Common myeloid progenitor, CD34-positive (primary cell): ENCODE data around the gene ACBD7.
A peak's percentile ranks its signal among the peaks of the same experiment; 100 is the strongest.

Source experiments
- CTCF ChIA-PET: fragments of 350-600 bp; sonication (Branson Sonifier 250); formaldehyde crosslinking; loops from one replicate; lab custom pipeline; 2021; ENCODE audit warnings: antibody characterized with exemption; lab: Charles Lee
- POLR2A ChIA-PET: fragments of 350-600 bp; sonication (Branson Sonifier 250); formaldehyde crosslinking; loops from one replicate; lab custom pipeline; 2021; ENCODE audit warnings: antibody characterized with exemption; lab: Charles Lee
- DNase-seq, 3 donors: peaks; one replicate each; pipeline versions ENCODE4 v3.0.0 to v3.0.0-alpha.2; 2013
- H3K27ac ChIP-seq, 2 experiments: 1 replicate in 1 of 2; 2 replicates in 1 of 2; pipeline ENCODE4 v1.7.0; 2013; ENCODE audit warnings: inconsistent platforms in 2 of 2, low read length in 2 of 2, mild to moderate bottlenecking in 2 of 2, low read depth in 1 of 2, moderate library complexity in 1 of 2; ENCODE audit not compliant: severe bottlenecking in 2 of 2, insufficient read depth in 1 of 2, poor library complexity in 1 of 2
- H3K27me3 ChIP-seq, 5 experiments: replicated peaks in 2 of 5; 1 replicate in 3 of 5; 2 replicates in 2 of 5; pipeline versions ENCODE4 v1.6.1 to v1.7.0; 2013; ENCODE audit warnings: low read length in 4 of 5, mild to moderate bottlenecking in 2 of 5, moderate library complexity in 2 of 5, inconsistent platforms in 1 of 5; ENCODE audit not compliant: insufficient read depth in 5 of 5, control insufficient read depth in 4 of 5
- H3K36me3 ChIP-seq, 4 experiments: 1 replicate in 2 of 4; 2 replicates in 2 of 4; pipeline versions ENCODE4 v1.6.1 to v1.7.0; 2013; ENCODE audit warnings: low read length in 3 of 4, control low read depth in 1 of 4, mild to moderate bottlenecking in 1 of 4; ENCODE audit not compliant: control insufficient read depth in 4 of 4, insufficient read depth in 4 of 4
- H3K4me1 ChIP-seq, 4 experiments: 1 replicate in 3 of 4; 2 replicates in 1 of 4; pipeline versions ENCODE4 v1.6.1 to v1.7.1; 2013; ENCODE audit warnings: low read length in 3 of 4, mild to moderate bottlenecking in 3 of 4, control low read depth in 1 of 4, inconsistent platforms in 1 of 4, moderate library complexity in 1 of 4; ENCODE audit not compliant: control insufficient read depth in 4 of 4, insufficient read depth in 4 of 4; ENCODE audit errors: control extremely low read depth in 1 of 4
- H3K4me3 ChIP-seq, 7 experiments: 1 replicate in 4 of 7; 2 replicates in 3 of 7; pipeline versions ENCODE4 v1.5.1 to v1.7.0; 2013; ENCODE audit warnings: mild to moderate bottlenecking in 7 of 7, low read length in 6 of 7, moderate library complexity in 6 of 7, inconsistent platforms in 2 of 7, low read depth in 2 of 7, control low read depth in 1 of 7; ENCODE audit not compliant: insufficient read depth in 4 of 7, control insufficient read depth in 1 of 7; ENCODE audit errors: extremely low read depth in 1 of 7
- H3K9me3 ChIP-seq, 5 experiments: 1 replicate in 4 of 5; 2 replicates in 1 of 5; pipeline versions ENCODE4 v1.6.1 to v1.7.1; 2013; ENCODE audit warnings: low read length in 4 of 5, mild to moderate bottlenecking in 2 of 5, inconsistent platforms in 1 of 5, low read depth in 1 of 5, moderate library complexity in 1 of 5; ENCODE audit not compliant: control insufficient read depth in 4 of 5, insufficient read depth in 2 of 5; ENCODE audit errors: control extremely low read depth in 1 of 5
- WGBS: methylation state at CpG from one replicate; pipeline ENCODE4 v1.1.5; 2013; ENCODE audit not compliant: insufficient coverage; 5-methylcytosine and 5-hydroxymethylcytosine counted together

The ACBD7 gene

GRCh38 chr10:15124190-15124589 lies 35.6 kb upstream of the ACBD7 start:
- ChIA-PET CTCF (interaction anchor here (1.4 kb wide), 1 partner anchor 43 kb away, joined by 3 read pairs; no protein-coding TSS in a partner anchor), POLR2A (no interaction called here)
- Histone ChIP-seq H3K4me1 (no peaks in the 10 kb centered on the region), H3K4me3 (no peak overlapping the region), H3K36me3 (peaks cover 4 to 17% (median 7%) of the 10 kb centered on the region in 4 experiments), H3K9me3 (no peaks in the 10 kb centered on the region), H3K27ac (no peak overlapping the region), H3K27me3 (no peaks in the 10 kb centered on the region)
- 97% methylated on average over 5 of the region's 9 CpGs for WGBS
- no peak for DNase-seq

DNA sequence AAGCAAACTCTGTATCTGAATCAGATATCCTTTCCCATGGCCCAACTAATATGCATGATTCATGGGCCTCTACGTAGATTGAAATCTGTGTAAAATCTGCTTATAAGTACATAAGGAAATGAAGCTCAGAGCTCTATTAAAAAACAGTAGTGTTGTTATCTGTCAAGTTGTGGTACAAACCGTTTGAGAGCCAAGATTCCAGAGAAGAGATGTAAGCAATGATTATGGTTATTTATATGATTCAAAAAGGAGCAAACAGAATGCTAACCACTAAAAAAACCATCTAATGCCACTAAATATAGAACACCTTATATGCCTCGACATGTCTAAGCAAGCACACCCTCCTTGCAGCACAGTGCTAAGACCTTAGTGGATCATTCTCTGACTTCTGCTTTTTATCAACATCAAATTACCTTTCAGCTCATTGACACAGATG lies 35.2 kb upstream of the ACBD7 start:
- peaks cover 5 to 20% (median 9%) of the 10 kb centered on the region in 4 experiments for H3K36me3 ChIP-seq
- 83% methylated on average over 1 of the region's 3 CpGs for WGBS
- no peaks in the 10 kb centered on the region for H3K27me3 ChIP-seq
- DNase-seq = no peak
- peaks cover 0 to 1% (median 0%) of the 10 kb centered on the region in 4 experiments for H3K4me1 ChIP-seq
- H3K9me3 ChIP-seq = no peaks in the 10 kb centered on the region
- no peak overlapping the region for H3K4me3 ChIP-seq
- H3K27ac ChIP-seq = no peak overlapping the region
- ChIA-PET POLR2A (no interaction called here), CTCF (interaction anchor here (1.4 kb wide), 1 partner anchor 44 kb away, joined by 3 read pairs; no protein-coding TSS in a partner anchor)

- POLR2A ChIA-PET = no interaction called here
- no peak overlapping the region for H3K4me3 ChIP-seq
- no peak overlapping the region for H3K27ac ChIP-seq
- DNase-seq = no peak
- WGBS = 97% methylated on average over 4 of the region's 9 CpGs
- H3K27me3 ChIP-seq = no peaks in the 10 kb centered on the region
- CTCF ChIA-PET = interaction anchor here (1.0 kb wide), 1 partner anchor 17 kb away, joined by 3 read pairs; no protein-coding TSS in a partner anchor
- H3K9me3 ChIP-seq = no peaks in the 10 kb centered on the region
- peaks cover 0 to 3% (median 0%) of the 10 kb centered on the region in 4 experiments for H3K4me1 ChIP-seq
- peaks cover 9 to 23% (median 11%) of the 10 kb centered on the region in 4 experiments for H3K36me3 ChIP-seq
Observed at GRCh38 chr10:15122477-15123030, 34.0 kb upstream of the ACBD7 start.

DNA sequence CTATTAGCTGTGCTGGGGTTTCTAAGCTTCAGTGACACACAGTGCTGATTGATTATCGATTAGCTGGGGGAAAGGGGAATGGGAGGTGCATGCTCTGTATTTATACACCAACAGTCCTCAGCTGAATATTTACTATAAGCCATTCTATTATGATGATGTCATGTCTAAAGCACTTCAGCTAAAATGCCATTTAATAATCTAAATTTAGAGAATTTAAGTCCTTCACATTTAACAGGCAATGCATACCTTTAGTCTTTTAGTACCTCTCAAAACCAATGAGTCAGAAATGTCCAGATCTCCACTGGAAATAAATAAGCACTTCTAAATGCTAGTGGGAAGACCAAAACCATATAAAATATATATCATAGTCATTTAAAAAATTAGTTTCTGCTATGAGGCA lies 33.1 kb upstream of the ACBD7 start:
- Histone ChIP-seq H3K36me3 (peaks cover 9 to 23% (median 16%) of the 10 kb centered on the region in 4 experiments), H3K4me1 (peaks cover 0 to 3% (median 0%) of the 10 kb centered on the region in 4 experiments), H3K27me3 (no peaks in the 10 kb centered on the region), H3K4me3 (no peak overlapping the region), H3K9me3 (no peaks in the 10 kb centered on the region), H3K27ac (no peak overlapping the region)
- WGBS = no CpG with 5 or more reads among the region's 1 CpG
- ChIA-PET CTCF (no interaction called here), POLR2A (no interaction called here)
- no peak for DNase-seq

DNA sequence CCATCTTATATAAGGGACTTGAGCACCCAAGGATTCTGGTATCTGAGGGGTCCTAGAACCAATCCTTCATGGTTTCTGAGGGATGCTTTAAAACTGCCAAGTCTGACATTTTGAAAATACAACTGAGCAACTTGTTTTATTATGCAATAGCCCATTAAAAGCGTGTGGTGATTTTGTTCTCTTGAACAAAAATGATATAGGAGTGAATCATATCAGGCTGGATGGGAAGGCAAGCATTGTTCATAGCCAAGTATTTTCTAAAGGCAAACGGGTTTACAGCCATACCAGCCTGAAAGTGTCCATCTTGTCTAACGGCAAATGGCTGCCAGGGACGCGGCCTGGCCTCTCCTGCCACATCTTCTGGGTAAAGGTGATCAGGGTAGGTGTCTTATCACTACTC lies 31.9 kb upstream of the ACBD7 start:
- no peaks in the 10 kb centered on the region for H3K27me3 ChIP-seq
- H3K27ac ChIP-seq = no peak overlapping the region
- peaks cover 0 to 3% (median 0%) of the 10 kb centered on the region in 4 experiments for H3K4me1 ChIP-seq
- peaks cover 0 to 5% (median 0%) of the 10 kb centered on the region in 5 experiments for H3K9me3 ChIP-seq
- 100% methylated on average over 3 of the region's 5 CpGs for WGBS
- no peak for DNase-seq
- CTCF ChIA-PET = no interaction called here
- no peak overlapping the region for H3K4me3 ChIP-seq
- H3K36me3 ChIP-seq = peaks cover 10 to 31% (median 17%) of the 10 kb centered on the region in 4 experiments
- POLR2A ChIA-PET = no interaction called here

DNA sequence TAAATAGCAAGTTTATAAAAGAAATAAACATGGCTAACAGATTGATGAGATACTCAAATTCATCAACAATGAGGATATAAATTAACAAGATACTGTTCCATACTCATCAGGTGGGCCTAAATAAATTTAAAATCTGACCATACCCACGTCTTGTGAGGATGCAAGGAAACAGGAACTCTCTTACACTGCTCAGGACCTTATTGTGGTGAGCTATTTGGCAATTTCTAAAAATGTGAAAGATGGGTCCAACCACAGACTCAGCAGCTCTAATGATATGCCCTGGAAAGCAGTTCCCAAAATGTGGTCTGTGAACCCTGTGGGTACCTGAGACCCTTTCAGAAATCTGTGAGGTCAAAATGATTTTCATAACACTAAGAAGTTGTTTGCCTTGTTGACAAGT lies 30.0 kb upstream of the ACBD7 start:
- H3K4me1 ChIP-seq = peaks cover 0 to 3% (median 0%) of the 10 kb centered on the region in 4 experiments
- POLR2A ChIA-PET = interaction anchor here (0.6 kb wide), 1 partner anchor 525 kb away, joined by 3 read pairs; no protein-coding TSS in a partner anchor
- CTCF ChIA-PET = no interaction called here
- H3K9me3 ChIP-seq = peaks cover 0 to 5% (median 0%) of the 10 kb centered on the region in 5 experiments
- peaks cover 8 to 38% (median 15%) of the 10 kb centered on the region in 4 experiments for H3K36me3 ChIP-seq
- H3K4me3 ChIP-seq = no peak overlapping the region
- no peaks in the 10 kb centered on the region for H3K27me3 ChIP-seq
- peak in 2 of 3 donors; percentile 13 to 15 for DNase-seq
- 50% methylated on average over 1 of the region's 1 CpG for WGBS
- H3K27ac ChIP-seq = no peak overlapping the region

- ChIA-PET CTCF (interaction anchor here (0.6 kb wide), 1 partner anchor 492 kb away, joined by 4 read pairs; no protein-coding TSS in a partner anchor), POLR2A (interaction anchor here (0.6 kb wide), 1 partner anchor 292 kb away, joined by 5 read pairs; no protein-coding TSS in a partner anchor)
- no peak for DNase-seq
- Histone ChIP-seq H3K4me3 (no peak overlapping the region), H3K27ac (no peak overlapping the region), H3K36me3 (peaks cover 11 to 45% (median 17%) of the 10 kb centered on the region in 4 experiments), H3K27me3 (no peaks in the 10 kb centered on the region), H3K9me3 (peaks cover 0 to 5% (median 0%) of the 10 kb centered on the region in 5 experiments), H3K4me1 (peaks cover 0 to 3% (median 0%) of the 10 kb centered on the region in 4 experiments)
- 98% methylated on average over 5 of the region's 5 CpGs for WGBS
Observed at GRCh38 chr10:15116225-15116624, 27.6 kb upstream of the ACBD7 start.
